ENCODE data around the gene LPP.

Gene LPP

DNA sequence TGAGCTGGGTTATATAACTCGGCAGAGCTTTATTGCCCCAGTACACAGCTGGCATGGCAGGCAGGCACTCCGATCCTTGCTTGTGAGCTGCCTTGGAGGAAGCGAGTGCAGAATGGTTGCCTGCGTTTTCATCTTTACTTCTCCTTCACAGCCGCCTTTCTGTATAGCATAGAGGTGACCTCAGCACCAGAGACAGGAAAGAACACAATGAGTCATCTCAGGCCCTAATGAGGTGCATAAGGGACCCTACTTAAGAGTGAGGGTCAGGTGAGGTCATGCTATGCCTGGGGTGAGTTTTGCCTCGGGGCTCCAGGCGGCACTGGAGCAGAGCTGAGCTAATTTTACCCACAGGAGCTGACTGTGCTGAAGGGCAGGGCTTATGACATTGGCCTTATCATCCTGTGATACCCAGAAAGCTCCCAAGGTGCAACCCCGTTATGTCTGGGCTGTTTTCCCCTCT, 43.5 kb downstream of the LPP start:
- DNase-seq (ENCODE audit: low read depth), result no peak

- no peak for DNase-seq (ENCODE audit: low read depth)
These were observed 44.0 kb downstream of the LPP start for GRCh38 chr3:188198001-188198400.

- no peak for DNase-seq (ENCODE audit: low read depth)
These were observed 44.9 kb downstream of the LPP start for GRCh38 chr3:188198760-188199327.

- DNase-seq (ENCODE audit: low read depth), result no peak
These were observed 45.4 kb downstream of the LPP start for GRCh38 chr3:188199386-188199785.

GRCh38 chr3:188200481-188200880, 46.5 kb downstream of the LPP start:
- DNase-seq (ENCODE audit: low read depth), result no peak

- no peak for DNase-seq (ENCODE audit: low read depth)
These were observed 48.6 kb downstream of the LPP start for GRCh38 chr3:188202358-188203138.

GRCh38 chr3:188204526-188204925, 50.6 kb downstream of the LPP start:
- no peak for DNase-seq (ENCODE audit: low read depth)

- no peak for DNase-seq (ENCODE audit: low read depth)
These were observed 52.0 kb downstream of the LPP start for GRCh38 chr3:188205992-188206416.

DNA sequence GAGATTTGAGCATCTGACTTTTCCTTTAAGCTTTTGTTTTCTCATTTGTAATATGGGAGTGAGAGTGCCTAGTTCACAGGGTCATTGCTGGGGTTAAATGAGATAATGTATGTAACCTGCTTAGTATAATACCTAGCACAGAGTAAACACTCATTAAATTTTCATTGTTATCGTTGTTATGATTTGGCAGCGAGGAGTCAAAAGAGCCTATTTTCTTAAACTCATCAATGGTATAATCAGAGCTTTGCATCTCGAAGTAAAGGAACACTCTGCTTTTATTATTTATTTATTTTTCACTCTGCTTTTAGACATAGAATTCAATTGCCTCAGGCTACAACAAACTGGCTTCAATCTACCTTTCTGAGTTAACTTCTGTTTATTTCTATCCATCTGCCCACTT, 52.8 kb downstream of the LPP start:
- DNase-seq (ENCODE audit: low read depth), result no peak

DNA sequence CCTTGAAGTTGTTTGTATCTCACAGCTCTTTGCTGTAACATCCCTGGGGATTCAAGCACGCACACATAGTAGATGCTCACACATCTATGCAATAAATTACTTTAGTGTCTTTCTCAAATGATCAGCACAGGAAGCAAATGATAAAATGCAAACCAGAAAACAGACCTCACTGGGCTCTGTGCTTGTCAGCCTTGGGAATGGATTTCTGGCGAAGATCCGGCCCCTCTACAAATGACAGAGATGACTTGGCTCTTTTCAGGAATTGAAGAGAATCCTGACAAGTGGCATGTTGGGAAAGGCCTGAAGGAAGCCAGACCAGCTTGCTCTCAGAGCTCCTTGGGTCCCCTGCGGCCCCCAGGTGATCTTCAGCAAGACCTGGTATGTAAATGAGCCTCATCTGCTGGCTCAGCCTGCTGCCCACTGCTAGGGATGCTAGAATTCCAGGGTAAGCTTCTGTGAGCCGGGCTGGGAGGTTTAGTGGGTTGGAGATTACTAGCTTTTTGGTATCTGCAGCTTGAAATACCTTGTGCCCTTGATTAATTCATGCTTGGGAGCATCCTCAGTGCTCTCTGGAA, 54.1 kb downstream of the LPP start:
- DNase-seq (ENCODE audit: low read depth), result no peak

DNA sequence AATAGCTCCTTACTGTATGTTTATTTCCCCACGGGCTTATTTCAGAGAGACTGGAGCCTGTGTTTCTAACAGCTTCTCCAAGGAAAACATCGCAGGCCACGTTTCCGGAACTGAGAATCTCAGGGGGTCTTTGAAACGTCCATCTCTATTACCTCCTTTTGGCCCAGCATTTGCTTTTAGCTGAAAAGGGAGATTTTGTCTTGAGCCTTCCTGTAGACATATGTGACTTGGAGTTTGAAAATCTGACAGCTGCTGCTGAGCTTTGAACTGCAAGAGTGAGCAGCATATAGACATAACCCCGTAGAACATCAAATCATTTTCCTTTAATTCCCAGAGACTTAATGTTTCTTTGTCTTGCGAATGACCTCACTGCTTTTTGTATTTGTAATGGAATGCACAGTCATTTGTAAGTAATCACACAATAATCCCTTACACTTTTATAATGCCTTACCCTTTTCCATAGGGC, 54.6 kb downstream of the LPP start:
- DNase-seq (ENCODE audit: low read depth), result no peak

- no peak for DNase-seq (ENCODE audit: low read depth)
These were observed 55.1 kb downstream of the LPP start for GRCh38 chr3:188209034-188209433.

DNA sequence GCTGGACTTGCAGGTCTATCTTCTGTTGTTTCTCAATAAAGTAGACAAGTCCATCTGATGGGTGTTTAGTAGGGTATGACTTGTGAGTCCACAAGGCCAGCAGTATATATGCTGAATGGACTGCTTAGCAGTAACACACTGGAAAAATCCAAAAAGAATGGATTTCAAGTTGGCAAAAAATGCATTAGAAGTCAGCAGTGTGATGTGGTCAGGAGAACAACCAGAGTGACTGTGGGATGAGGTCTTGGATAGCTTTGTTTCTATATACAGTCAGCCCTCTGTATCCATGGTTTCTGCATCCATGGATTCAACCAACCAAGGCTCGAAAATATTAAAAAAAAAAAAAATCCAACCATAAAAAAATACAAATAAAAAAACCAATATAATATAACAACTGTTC, 55.8 kb downstream of the LPP start:
- DNase-seq (ENCODE audit: low read depth), result no peak

DNA sequence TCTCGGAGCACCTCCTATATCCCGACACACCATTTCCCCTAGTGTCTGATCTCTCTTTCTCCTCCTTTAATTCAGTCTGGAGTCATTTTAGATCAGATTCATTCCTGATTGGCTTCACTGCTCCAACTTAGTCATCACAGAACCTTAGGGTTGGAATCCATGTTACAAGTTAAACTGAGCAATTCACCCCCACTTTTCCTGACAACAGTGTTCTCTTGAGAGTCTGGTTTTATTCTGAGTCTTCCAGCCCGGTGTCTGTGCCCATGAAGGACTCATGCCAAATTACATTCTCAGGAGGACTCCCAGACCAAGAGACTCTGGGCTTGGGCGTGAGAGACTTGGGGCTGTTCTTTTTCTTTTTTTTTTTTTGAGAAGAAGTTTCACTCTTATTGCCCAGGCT, 57.5 kb downstream of the LPP start:
- DNase-seq (ENCODE audit: low read depth), result no peak

GRCh38 chr3:188212308-188212969, 58.5 kb downstream of the LPP start:
- no peak for DNase-seq (ENCODE audit: low read depth)

DNA sequence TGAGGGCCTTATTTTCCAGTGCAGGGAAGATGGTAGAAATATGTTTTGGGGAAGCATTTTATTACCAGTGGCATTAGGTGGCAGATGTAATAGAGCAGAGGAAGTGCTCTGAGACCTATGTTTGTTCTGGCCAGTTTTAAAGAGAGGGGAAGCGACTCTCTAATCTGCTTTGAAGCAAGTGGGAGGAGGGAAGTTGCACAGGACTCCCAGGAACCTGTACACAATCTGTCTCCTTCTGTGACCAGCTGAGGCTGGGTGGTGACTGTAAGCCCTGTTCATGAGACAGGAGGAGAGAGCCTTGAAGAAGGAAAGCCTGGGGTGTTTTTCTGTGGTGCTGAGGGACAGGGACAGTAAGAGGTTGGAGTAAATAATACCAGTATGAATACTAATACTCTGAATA, 60.5 kb downstream of the LPP start:
- DNase-seq (ENCODE audit: low read depth), result no peak

DNA sequence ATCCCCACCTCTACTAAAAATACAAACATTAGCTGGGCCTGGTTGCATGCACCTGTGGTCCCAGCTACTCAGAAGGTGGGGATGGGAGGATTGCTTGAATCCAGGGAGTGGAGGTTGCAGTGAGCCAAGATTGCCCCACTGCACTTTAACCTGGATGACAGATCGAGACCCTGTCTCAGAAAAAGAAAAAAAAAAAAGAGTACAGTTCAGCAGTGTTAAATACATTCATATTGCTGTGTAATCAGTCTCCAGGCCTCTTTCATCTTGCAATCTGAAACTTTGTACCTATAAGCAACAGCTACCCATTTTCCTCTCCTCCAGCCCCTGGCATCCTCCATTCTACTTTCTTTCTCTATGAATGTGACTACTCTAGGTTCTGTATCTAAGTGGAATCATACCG, 61.2 kb downstream of the LPP start:
- no peak for DNase-seq (ENCODE audit: low read depth)

DNA sequence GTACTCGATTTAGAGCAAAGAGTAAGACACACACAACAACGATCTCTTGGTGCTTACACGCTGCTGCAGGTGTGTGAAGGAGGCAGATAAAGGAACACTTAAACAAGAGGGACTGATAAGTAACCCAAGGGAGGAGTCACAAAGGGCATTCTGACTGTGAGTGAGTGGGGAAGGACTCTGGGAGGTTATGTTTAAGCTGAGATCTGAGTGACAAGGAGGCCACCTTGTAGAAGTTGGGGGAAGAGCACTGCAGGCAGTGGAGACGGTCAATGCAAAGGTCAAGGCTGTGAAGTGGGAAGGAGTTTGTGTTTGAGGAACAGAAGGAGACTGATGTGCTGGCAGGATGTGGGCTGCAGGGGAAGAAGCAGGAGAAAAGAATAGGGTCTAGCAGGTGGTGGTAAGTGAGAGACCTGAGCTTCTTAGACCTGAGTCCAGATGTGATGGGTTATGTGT, 63.1 kb downstream of the LPP start:
- no peak for DNase-seq (ENCODE audit: low read depth)

GRCh38 chr3:188217726-188218125, 63.8 kb downstream of the LPP start:
- DNase-seq (ENCODE audit: low read depth), result no peak

- no peak for DNase-seq (ENCODE audit: low read depth)
These were observed 64.6 kb downstream of the LPP start for GRCh38 chr3:188218603-188219002.

GRCh38 chr3:188219147-188219546, 65.2 kb downstream of the LPP start:
- DNase-seq (ENCODE audit: low read depth), result no peak

DNA sequence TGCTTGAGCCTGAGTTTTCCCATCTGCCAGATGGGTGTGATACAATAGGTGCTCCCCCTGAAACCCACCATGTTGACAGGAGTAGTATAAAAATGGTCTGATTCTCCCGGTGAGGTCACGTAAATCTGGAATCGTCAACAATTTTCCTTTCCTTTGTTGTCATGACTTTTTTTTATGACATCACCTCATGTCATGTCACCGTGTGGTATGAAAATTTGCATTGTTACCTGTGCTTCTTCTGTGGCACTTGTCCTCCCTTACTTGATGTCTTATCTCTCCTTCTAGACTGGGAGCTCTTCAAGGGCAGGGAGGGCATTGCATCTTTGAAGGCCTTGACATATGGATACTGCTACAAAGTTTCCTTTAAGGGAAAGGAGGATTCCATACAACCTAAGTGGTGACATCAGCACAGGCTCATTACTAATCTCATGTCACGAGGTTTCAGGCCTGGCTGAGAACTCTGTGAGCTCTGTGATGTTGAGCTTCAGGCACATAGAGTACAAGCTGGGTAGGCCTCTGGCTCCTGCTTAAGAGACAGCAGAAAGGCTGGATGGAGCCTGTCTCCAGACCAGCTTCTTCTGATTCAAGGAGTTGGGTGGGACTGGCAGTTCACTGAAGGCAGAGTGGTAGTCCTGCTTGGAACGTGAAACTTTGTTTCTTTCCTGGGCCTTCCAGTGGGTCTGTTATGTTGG, 66.3 kb downstream of the LPP start:
- no peak for DNase-seq (ENCODE audit: low read depth)

Measured in activated T-cell treated with anti-CD3 and anti-CD28 coated beads for 48 hours (primary cell).